Endothelial cell of umbilical vein (primary cell): ENCODE data around the gene CPNE8. TPM values are rescaled to one million over a fixed set of nuclear protein-coding genes. Genes with fewer than 3 reads are reported as not detected.

Experiments
- BruUV-seq: library from RNA; stranded (reverse); fragments of 400-500 nt; replicated peaks from 2 replicates; lab custom pipeline; 2021; lab: Mats Ljungman, UMichigan
- CTCF ChIA-PET: fragments of 300-600, 350-600 bp; sonication (Branson Sonifier 250); formaldehyde crosslinking; loops from one replicate; lab custom pipeline; 2021; ENCODE audit warnings: antibody characterized with exemption, inconsistent platforms; lab: Charles Lee
- POLR2A ChIA-PET: fragments of 300-600, 350-600 bp; sonication (Branson Sonifier 250); formaldehyde crosslinking; loops from one replicate; lab custom pipeline; 2021; ENCODE audit warnings: antibody characterized with exemption, inconsistent platforms; lab: Charles Lee
- DNase-seq: peaks from one replicate; pipeline ENCODE4 v3.0.0-alpha.2; 2011; ENCODE audit warnings: low read depth, low spot score
- FAIRE-seq: peaks from 2 replicates; lab custom pipeline; 2011; peaks lifted over from hg19 to GRCh38; lab: Jason Lieb, UNC
- H2AFZ ChIP-seq: 2 replicates; pipeline ENCODE4 v1.6.0; 2012; ENCODE audit warnings: low read depth, low read length, control low read depth, inconsistent platforms
- H3K27ac ChIP-seq: 2 replicates; pipeline ENCODE4 v1.5.1; 2011; ENCODE audit warnings: low read depth, mild to moderate bottlenecking, control low read depth, low read length, moderate library complexity; ENCODE audit not compliant: insufficient read depth
- H3K27me3 ChIP-seq, 2 experiments: 2 replicates each; pipeline versions ENCODE4 v1.6.0 to v1.6.1; 2011; ENCODE audit warnings: low read length in 2 of 2, mixed read lengths in 1 of 2; ENCODE audit not compliant: control insufficient read depth in 2 of 2, insufficient read depth in 2 of 2
- H3K36me3 ChIP-seq, 2 experiments: 2 replicates in 1 of 2; 3 replicates in 1 of 2; pipeline ENCODE4 v1.5.1; 2011; ENCODE audit warnings: low read length in 2 of 2, mild to moderate bottlenecking in 1 of 2, moderate library complexity in 1 of 2; ENCODE audit not compliant: control insufficient read depth in 2 of 2, insufficient read depth in 2 of 2; ENCODE audit errors: extremely low read depth in 1 of 2
- H3K4me1 ChIP-seq: 3 replicates; pipeline ENCODE4 v1.5.1; 2011; ENCODE audit warnings: mild to moderate bottlenecking, low read length; ENCODE audit not compliant: control insufficient read depth, insufficient read depth; ENCODE audit errors: extremely low read depth
- H3K4me2 ChIP-seq: 2 replicates; pipeline ENCODE4 v1.6.1; 2011; ENCODE audit warnings: low read length, control low read depth, mixed read lengths; ENCODE audit not compliant: insufficient read depth
- H3K4me3 ChIP-seq, 3 experiments: fragments of 200-600 bp in 1 of 3; sonication (generic), shearing (Covaris generic) in 1 of 3; replicated peaks in 1 of 3; 2 replicates each; pipeline ENCODE4 v1.5.1; 2011 to 2016; ENCODE audit warnings: control low read depth in 3 of 3, low read length in 3 of 3, mild to moderate bottlenecking in 2 of 3, inconsistent platforms in 1 of 3, low read depth in 1 of 3, moderate library complexity in 1 of 3; ENCODE audit not compliant: insufficient read depth in 1 of 3
- H3K79me2 ChIP-seq: 2 replicates; pipeline ENCODE4 v1.6.0; 2012; ENCODE audit warnings: low read length, inconsistent platforms; ENCODE audit not compliant: control insufficient read depth, insufficient read depth
- H3K9ac ChIP-seq: replicated peaks from 2 replicates; pipeline ENCODE3; 2011; ENCODE audit warnings: low read length, control low read depth; ENCODE audit not compliant: insufficient read depth; ENCODE audit errors: extremely low read depth
- H3K9me1 ChIP-seq: replicated peaks from 3 replicates; pipeline ENCODE4 v1.6.0; 2011; ENCODE audit warnings: mild to moderate bottlenecking, low read length; ENCODE audit not compliant: control insufficient read depth, insufficient read depth; ENCODE audit errors: extremely low read depth
- H3K9me3 ChIP-seq: replicated peaks from 2 replicates; pipeline ENCODE4 v1.5.1; 2012; ENCODE audit warnings: low read length, inconsistent platforms; ENCODE audit not compliant: control insufficient read depth, insufficient read depth
- H4K20me1 ChIP-seq: replicated peaks from 2 replicates; pipeline ENCODE3; 2011; ENCODE audit warnings: mild to moderate bottlenecking, low read length; ENCODE audit not compliant: control insufficient read depth, insufficient read depth; ENCODE audit errors: extremely low read depth
- CTCF ChIP-seq, 2 donors: IDR thresholded peaks; 1 replicate in 1 of 2; 2 replicates in 1 of 2; pipeline ENCODE4 v1.5.1; 2011; ENCODE audit warnings: low read length in 2 of 2, mild to moderate bottlenecking in 2 of 2, moderate library complexity in 2 of 2, control low read depth in 1 of 2, inconsistent platforms in 1 of 2, low read depth in 1 of 2; ENCODE audit not compliant: insufficient read depth in 1 of 2; ENCODE audit errors: extremely low read depth in 1 of 2
- EZH2 ChIP-seq: IDR thresholded peaks from 2 replicates; pipeline ENCODE4 v1.6.1; 2012; ENCODE audit warnings: borderline replicate concordance, low read depth, mild to moderate bottlenecking, moderate library complexity, low read length, inconsistent platforms; ENCODE audit not compliant: severe bottlenecking
- FOS ChIP-seq: IDR thresholded peaks from 2 replicates; pipeline ENCODE4 v1.6.1; 2011; ENCODE audit warnings: mild to moderate bottlenecking, low read length, moderate library complexity, borderline replicate concordance; ENCODE audit not compliant: insufficient read depth
- GATA2 ChIP-seq: IDR thresholded peaks from 2 replicates; pipeline ENCODE4 v1.7.0; 2011; ENCODE audit warnings: low read depth, mild to moderate bottlenecking, moderate library complexity, mixed read lengths, low read length; ENCODE audit not compliant: insufficient read length, insufficient read depth
- JUN ChIP-seq: IDR thresholded peaks from 2 replicates; pipeline ENCODE4 v1.6.1; 2011; ENCODE audit warnings: borderline replicate concordance, low read depth; ENCODE audit not compliant: insufficient read length, insufficient read depth
- MAX ChIP-seq: IDR thresholded peaks from 2 replicates; pipeline ENCODE4 v1.6.1; 2011; ENCODE audit not compliant: insufficient read depth, insufficient read length
- MYC ChIP-seq: IDR thresholded peaks from one replicate; pipeline ENCODE4 v1.6.1; 2011; ENCODE audit warnings: mild to moderate bottlenecking, low read depth, low read length
- POLR2A ChIP-seq: IDR thresholded peaks from 2 replicates; pipeline ENCODE4 v1.6.1; 2012; ENCODE audit warnings: low read depth, mild to moderate bottlenecking, control low read depth, low read length
- POLR2AphosphoS5 ChIP-seq: IDR thresholded peaks from 2 replicates; pipeline ENCODE4 v1.6.1; 2012; ENCODE audit warnings: low read depth, mild to moderate bottlenecking, control low read depth, low read length, moderate library complexity; ENCODE audit not compliant: insufficient read depth
- dilution Hi-C: fragments of 300-500 bp; cut with MboI; formaldehyde crosslinking; loops from one replicate; pipeline ENCODE4 v1.15.0; 2019; ENCODE audit warnings: low sequenced_read_pairs; ENCODE audit not compliant: extremely low pct_ligation_motif_present
- intact Hi-C: fragments of 100-400 bp; cut with micrococcal nuclease; formaldehyde crosslinking; loops from one replicate; pipeline ENCODE4 v1.10.0; 2022
- polyA plus RNA-seq, 4 experiments: library from polyadenylated mRNA; depleted of rRNA in 3 of 4; stranded (reverse) in 3 of 4; unstranded in 1 of 4; fragments of >200 nt; gene quantifications; 2 replicates each; pipeline versions ENCODE4 v1.2.1 to v1.2.3, GENCODE V29; 2011 to 2012; ENCODE audit warnings: missing spikeins in 1 of 4
- total RNA-seq: library from RNA; stranded (reverse); gene quantifications from 2 replicates; pipeline ENCODE4 v1.2.3, GENCODE V29; 2021

The CPNE8 gene
- total and polyA plus RNA-seq, 2 donors (not counting 3 experiments of a cell fraction or from before 2014, with no cell fraction given): 4.4 to 13.7 TPM

- Histone ChIP-seq H3K4me1 (no peaks in the 10 kb centered on the region), H4K20me1 (no peaks in the 10 kb centered on the region), H3K9me3 (no peaks in the 10 kb centered on the region), H3K27ac (no peak overlapping the region), H3K36me3 (no peaks in the 10 kb centered on the region), H2AFZ (no peak overlapping the region), H3K27me3 (no peaks in the 10 kb centered on the region), H3K79me2 (no peaks in the 10 kb centered on the region), H3K4me2 (no peak overlapping the region), H3K9ac (no peak overlapping the region), H3K9me1 (no peaks in the 10 kb centered on the region), H3K4me3 (no peak overlapping the region)
- dilution Hi-C loops (no loop called here), intact Hi-C loops (no loop called here)
- FAIRE-seq (no peak), DNase-seq (no peak)
- no TSS peak for BruUV-seq
- CTCF ChIA-PET: no interaction called here
- POLR2A ChIA-PET: no interaction called here
- no peak for TF ChIP-seq POLR2A
- no peak for TF ChIP-seq MYC
- TF ChIP-seq GATA2: no peak
- no peak for TF ChIP-seq MAX
Observed at GRCh38 chr12:38628288-38628687, 277.1 kb downstream of the CPNE8 start.

GRCh38 chr12:38625306-38625705 lies 280.1 kb downstream of the CPNE8 start:
- DNase-seq: no peak
- CTCF ChIA-PET: no interaction called here
- FAIRE-seq: no peak

More at GRCh38 chr12:38625306-38625705, 280.1 kb downstream of the CPNE8 start:
- Histone ChIP-seq H3K4me2 (no peak overlapping the region), H2AFZ (no peak overlapping the region), H3K36me3 (no peaks in the 10 kb centered on the region), H3K79me2 (no peaks in the 10 kb centered on the region), H3K27ac (no peak overlapping the region), H3K9me1 (no peaks in the 10 kb centered on the region), H3K27me3 (no peaks in the 10 kb centered on the region), H4K20me1 (no peaks in the 10 kb centered on the region), H3K4me3 (no peak overlapping the region), H3K4me1 (no peaks in the 10 kb centered on the region), H3K9ac (no peak overlapping the region), H3K9me3 (no peaks in the 10 kb centered on the region)
- intact Hi-C loops: no loop called here
- BruUV-seq: no TSS peak
- TF ChIP-seq FOS: no peak
- TF ChIP-seq JUN: no peak
- no peak for TF ChIP-seq EZH2
- TF ChIP-seq POLR2A: no peak
- TF ChIP-seq CTCF (IDR thresholded peaks at IDR 0.05; ENCODE audit: extremely low read depth in 1 of 2, insufficient read depth in 1 of 2, low read depth in 1 of 2, low read length in 2 of 2): no peak
- no peak for TF ChIP-seq MAX
- no peak for TF ChIP-seq POLR2AphosphoS5
- TF ChIP-seq GATA2: no peak
- no peak for TF ChIP-seq MYC
- POLR2A ChIA-PET: no interaction called here
- dilution Hi-C loops: no loop called here
